Adrenal gland (tissue), 5 donors: ENCODE results near the gene KIRREL3.

Experiments used
- POLR2A ChIP-seq, 2 donors: fragments of 450-650 bp; IDR thresholded peaks; one replicate each; pipeline ENCODE4 v1.6.1; 2017; ENCODE audit warnings: antibody characterized with exemption in 2 of 2, mild to moderate bottlenecking in 2 of 2, moderate library complexity in 1 of 2
- TF ChIP-seq, protein P1 (sequence below), 6 experiments: fragments of 450-650 bp in 4 of 6; fragments of 200-600 bp in 2 of 6; sonication (generic) in 1 of 6; IDR thresholded peaks; 1 replicate in 5 of 6; 2 replicates in 1 of 6; pipeline versions ENCODE4 v1.5.1 to v1.8.0; 2016 to 2021; ENCODE audit warnings: antibody characterized with exemption in 6 of 6, mild to moderate bottlenecking in 2 of 6, moderate library complexity in 1 of 6
- donor health status: DM: no; HTN: no; CAD: no.

- TF ChIP-seq, protein P1, sequence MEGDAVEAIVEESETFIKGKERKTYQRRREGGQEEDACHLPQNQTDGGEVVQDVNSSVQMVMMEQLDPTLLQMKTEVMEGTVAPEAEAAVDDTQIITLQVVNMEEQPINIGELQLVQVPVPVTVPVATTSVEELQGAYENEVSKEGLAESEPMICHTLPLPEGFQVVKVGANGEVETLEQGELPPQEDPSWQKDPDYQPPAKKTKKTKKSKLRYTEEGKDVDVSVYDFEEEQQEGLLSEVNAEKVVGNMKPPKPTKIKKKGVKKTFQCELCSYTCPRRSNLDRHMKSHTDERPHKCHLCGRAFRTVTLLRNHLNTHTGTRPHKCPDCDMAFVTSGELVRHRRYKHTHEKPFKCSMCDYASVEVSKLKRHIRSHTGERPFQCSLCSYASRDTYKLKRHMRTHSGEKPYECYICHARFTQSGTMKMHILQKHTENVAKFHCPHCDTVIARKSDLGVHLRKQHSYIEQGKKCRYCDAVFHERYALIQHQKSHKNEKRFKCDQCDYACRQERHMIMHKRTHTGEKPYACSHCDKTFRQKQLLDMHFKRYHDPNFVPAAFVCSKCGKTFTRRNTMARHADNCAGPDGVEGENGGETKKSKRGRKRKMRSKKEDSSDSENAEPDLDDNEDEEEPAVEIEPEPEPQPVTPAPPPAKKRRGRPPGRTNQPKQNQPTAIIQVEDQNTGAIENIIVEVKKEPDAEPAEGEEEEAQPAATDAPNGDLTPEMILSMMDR (IDR thresholded peaks at IDR 0.05) = no peak
- TF ChIP-seq POLR2A (IDR thresholded peaks at IDR 0.05) = no peak
Measured at GRCh38 chr11:126515501-126515900, 485.1 kb downstream of the KIRREL3 start.
